Posterior vena cava (tissue), 2 donors: ENCODE data around the gene ARPP21. TPM values are rescaled to one million over a fixed set of nuclear protein-coding genes. Genes with fewer than 3 reads are reported as not detected.
A peak's percentile ranks its signal among the peaks of the same experiment; 100 is the strongest.

Experiments
- DNase-seq: peaks from one replicate; pipeline ENCODE4 v3.0.0-alpha.2; 2020; ENCODE audit warnings: low spot score
- intact Hi-C, 2 donors: fragments of 100-400 bp; cut with DNase I; formaldehyde crosslinking; loops; one replicate each; pipeline versions ENCODE4 v1.14.1 to v1.14.2; 2022 to 2023
- total RNA-seq, 2 donors: library from RNA; stranded (reverse); fragmentation: NEBNext Ultra II Directional; extraction: Animal tissue kit (Norgen Biotek cat#: 25700); gene quantifications; one replicate each; pipeline ENCODE4 v1.2.1, GENCODE V29; 2021
- donor health status: DM: yes; HTN: yes; CAD: no.
- donor health status: DM: yes; HTN: yes; CAD: no.

Gene ARPP21
- total RNA-seq, 2 donors from 2014 or later: not detected

DNA sequence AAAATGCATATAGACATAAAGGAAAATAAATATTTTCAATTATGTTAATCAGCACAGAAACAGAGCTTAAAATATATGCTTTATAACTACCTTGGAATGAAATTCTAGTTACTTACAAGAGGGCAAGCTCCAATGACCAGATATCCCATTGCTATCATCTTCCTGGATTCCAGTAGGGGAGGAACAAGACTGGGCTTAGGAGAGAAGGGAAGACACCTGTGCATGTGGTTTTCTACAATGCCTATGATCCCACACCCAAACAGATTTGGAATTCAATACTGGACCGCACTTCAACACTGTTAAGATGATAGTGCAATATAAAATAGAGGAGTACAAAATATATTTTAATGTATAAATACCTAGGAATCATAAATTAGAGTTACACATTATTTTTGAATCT, 79.6 kb downstream of the ARPP21 start:
- intact Hi-C loops: no loop called here
- no peak for DNase-seq

DNA sequence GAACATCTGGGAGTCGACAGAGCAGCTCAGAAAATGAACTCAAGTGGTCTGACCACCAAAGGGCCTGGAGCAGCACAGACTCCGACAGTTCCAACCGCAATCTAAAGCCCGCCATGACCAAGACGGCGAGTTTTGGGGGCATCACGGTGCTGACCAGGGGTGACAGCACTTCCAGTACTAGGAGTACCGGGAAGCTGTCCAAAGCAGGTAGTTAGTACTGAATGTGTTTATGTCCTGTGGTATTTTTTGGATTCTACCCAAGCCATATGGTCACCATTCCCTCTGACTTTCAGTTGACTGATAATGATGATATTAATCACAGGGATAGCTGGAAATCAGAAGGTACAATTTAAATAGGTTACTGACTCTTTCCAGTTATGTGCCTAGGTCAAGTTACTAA, 82.3 kb downstream of the ARPP21 start:
- intact Hi-C loops: no loop called here
- no peak for DNase-seq

DNA sequence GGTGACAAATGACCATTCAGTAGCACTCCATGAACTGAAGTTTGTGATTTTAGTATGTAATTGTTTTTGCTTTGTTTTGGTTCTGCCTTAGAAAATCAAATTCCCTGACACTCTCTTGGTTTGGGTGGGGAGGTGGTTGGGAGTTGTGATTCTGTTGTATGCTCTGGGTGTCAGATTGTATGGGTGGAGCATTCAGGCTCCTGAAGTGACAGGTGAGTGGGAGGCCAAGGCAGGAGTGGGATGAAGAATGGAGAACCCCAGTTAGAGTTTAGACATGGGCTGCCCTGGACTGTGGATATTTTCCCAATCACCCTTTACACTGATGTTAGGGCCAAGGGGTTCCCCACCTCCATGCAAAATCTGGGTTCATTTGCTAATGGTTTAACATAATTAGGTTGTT, 83.6 kb downstream of the ARPP21 start:
- no peak for DNase-seq
- intact Hi-C loops: no loop called here

DNA sequence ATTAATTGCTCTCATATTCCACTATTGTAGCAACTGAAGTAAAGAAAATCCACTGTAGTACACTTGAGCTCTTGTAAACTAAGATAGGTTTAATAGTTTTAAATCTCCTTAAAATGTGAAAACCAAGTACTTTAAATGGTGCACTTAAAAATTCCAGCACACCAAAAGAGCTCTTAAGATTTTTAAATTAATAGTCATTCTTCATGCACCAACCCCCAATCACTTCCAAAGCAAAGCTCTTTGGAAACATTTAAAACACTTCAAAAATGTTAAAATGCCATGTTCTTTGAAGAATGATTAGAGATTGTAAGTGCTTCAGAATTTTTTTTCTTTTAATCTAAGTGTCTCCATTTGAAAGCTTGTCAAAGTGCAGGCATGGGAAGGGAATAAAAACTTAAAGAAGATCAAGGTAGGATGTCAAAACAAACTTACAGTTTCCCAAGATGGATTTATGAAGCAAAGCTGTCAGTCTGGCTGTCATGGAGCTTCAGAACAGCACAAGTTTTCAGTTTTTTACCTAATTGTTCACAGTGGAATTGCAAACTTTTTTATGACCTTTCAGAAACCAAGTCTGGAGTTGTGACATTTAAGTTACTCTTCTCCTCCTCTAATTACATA, 84.3 kb downstream of the ARPP21 start:
- DNase-seq: no peak
- intact Hi-C loops: no loop called here

DNA sequence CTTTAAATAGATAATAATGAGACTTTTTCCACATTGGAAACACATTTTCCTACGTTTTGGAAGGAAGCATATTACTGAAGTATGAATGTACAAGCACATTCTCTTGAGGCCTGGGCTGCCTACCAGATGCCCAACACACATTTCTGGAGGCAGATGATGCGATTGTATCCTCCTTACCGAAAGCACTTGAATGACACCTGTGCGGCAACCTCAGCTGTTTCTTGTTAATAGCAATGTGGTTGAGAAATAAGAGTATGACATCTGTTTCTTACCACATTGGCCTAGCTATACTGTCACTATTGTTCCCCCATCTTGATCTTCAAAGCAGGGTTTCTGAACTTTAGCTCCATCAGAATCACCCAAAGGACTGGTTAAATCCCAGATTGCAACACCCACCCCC, 84.8 kb downstream of the ARPP21 start:
- DNase-seq: no peak
- intact Hi-C loops: no loop called here

DNA sequence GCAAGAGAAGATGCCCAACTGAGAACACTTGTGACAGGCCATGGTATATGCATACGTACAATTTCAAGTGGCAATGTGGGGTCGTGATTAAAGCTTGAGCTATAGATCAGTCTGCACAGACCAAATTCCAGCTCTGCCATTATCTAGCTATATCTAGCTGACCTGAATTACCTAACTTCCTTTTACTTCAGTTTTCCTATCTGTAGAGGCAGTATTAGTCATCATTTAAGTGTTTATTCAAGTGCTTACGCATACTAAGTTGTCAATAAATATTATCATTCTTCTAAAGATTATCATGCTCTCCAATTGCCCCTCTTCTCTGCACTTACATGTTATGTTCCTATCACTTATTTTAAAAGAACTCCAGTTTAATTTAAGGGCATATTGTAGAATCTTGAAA, 87.9 kb downstream of the ARPP21 start:
- intact Hi-C loops: no loop called here
- DNase-seq: no peak

DNA sequence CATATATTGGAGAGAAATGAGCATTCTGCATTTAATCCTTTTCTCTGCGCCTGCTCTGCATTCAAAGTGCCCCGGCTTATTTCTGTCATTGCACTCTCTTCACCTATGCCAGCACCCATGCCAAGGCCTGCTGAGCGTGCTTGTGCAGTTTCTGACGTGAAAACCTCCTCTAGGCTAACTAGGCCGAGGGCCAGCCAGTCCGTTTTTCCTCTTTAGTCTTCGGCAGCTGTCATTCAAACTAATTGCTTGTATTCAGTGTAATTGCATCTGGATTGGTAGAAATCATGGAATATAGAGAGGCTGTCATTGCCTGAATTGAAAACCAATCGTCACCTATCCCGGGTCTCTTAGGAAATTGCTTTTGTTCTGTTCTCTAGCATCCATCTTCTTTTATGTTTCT, 94.0 kb downstream of the ARPP21 start:
- intact Hi-C loops: no loop called here
- DNase-seq: no peak

DNA sequence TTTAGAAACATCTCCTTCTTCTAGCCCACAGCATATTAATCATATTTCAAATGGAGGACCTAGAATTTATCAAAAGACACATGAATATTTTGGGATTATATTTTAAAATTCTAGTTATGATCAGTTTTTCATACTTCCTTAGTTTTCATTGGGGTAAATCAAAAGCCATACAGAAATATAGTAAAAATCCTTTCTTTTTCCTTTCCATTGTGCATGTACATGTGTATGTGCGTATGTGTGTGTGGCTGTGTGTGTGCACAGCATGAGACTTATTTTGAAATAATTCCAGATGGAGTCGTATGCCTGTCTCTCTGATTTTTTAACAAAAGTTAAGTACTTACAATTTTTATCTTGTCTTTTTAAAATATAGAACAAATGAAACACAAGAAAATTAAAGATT, 94.5 kb downstream of the ARPP21 start:
- intact Hi-C loops: no loop called here
- DNase-seq: no peak

DNA sequence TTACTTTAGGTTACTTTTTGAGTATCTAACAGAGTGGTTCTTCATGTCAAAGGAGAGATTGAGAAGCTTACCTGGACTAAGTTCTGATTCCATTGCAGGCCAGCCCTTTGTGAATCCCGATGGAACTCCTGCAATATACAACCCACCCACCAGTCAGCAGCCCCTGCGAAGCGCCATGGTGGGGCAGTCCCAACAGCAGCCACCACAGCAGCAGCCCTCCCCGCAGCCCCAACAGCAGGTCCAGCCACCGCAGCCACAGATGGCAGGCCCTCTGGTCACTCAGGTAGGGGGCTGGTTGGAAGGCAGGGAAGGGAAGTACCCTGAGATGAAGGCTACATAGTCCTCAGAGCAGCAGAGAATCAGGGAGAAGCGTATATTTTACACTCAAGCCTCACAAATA, 97.8 kb downstream of the ARPP21 start:
- no peak for DNase-seq
- intact Hi-C loops: no loop called here

DNA sequence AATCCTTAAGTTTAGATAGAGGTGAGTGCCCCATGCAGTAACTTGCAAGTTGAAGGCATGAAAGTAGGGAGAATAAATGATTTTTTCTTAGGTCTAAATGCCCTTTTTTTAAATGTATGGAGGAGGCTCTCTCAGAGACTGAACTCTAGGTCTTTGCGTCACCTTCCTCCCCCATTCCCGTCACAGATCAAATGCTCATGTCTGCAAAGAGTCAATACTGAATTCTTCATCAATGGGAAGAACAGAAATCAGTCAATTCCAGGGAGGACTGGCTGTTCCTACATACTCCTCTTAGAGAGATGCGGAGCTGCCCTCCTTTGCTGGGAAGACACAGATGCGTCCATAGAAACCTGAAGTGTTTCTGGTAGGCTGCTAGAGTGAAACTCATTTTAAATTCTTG, 98.2 kb downstream of the ARPP21 start:
- no peak for DNase-seq

DNA sequence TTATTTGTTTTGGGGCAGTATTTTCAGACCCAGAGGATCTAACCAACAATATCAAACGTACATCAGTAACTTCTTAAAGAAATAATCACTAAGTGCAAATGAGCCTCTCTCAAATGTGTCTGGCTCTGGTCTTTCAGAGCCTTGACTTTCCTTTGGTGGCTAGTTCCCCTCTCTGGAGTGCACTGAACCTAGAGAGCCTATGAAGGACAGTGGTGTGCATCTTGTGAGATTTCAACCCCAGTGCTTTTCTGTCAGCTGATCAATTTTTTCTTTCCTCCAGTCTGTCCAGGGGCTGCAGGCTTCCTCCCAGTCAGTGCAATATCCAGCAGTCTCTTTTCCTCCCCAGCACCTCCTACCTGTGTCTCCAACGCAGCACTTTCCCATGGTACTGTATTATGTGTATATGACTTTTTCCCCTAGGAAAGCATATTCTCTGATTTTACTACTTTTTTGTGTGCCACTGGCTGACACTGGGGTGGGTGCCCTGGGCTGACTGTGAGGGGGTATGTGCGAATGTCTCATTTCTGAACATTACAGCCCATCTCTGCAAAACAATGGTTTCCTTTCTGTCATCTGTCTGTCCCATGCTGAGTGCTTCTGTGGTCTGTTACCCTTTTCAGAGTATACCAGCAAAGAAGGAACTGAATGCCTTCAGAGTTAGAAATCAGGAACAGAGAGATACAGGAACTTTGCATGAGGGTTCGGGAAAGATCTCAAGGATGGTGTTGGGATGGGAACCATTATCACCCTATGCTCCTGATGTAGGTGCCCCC, 98.8 kb downstream of the ARPP21 start:
- intact Hi-C loops: no loop called here
- no peak for DNase-seq

More for the DNA sequence above, 98.2 kb downstream of the ARPP21 start:
- intact Hi-C loops: no loop called here

DNA sequence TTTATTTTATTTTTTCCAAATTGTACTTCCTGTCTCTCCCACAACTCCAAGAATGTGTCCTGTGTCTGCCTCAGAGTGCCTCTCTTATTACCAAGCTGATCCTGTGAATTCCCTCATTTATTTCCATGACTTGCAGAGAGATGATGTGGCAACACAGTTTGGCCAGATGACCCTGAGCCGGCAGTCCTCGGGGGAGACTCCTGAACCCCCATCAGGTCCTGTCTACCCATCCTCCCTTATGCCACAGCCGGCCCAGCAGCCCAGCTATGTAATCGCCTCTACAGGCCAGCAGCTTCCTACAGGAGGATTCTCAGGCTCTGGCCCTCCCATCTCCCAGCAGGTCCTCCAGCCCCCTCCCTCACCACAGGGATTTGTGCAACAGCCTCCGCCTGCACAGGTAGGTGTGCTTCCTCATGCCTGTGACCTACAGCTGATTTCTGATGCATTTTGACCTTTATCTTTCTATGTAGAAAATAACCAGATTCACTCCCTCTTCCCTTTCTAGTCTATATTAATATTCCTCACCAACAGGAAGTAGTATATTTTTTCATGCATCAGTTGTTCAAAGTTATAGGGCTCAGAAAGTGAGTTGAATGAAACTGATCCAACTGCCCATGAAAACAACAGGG, 100.0 kb downstream of the ARPP21 start:
- intact Hi-C loops: no loop called here
- DNase-seq: peak; percentile 76

DNA sequence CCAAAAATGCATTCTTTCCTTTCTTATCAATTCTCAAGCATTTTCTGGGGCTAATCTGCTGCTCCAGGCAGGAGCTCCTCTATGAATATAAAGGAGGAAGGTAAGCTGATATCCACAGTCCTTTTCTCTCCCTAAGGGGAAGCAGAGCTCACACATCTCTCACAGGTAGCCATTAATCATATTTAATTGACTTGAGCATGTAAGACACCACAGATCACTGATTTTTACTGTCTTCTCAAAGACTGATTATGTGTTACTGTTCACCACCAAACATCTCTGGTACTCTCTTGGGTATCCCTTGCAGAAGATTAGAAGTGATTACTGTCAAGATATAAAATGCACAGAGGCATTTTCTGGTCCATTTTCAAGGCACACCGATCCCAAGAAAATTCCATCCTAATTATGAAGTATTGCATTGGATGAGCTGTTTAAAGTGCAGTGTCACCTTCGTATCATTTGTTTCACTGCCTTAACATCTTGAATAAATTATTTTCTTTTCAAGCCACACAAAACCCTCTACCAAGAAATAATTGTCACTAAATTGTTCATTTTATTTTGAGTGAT, 100.7 kb downstream of the ARPP21 start:
- no peak for DNase-seq
- intact Hi-C loops: no loop called here

DNA sequence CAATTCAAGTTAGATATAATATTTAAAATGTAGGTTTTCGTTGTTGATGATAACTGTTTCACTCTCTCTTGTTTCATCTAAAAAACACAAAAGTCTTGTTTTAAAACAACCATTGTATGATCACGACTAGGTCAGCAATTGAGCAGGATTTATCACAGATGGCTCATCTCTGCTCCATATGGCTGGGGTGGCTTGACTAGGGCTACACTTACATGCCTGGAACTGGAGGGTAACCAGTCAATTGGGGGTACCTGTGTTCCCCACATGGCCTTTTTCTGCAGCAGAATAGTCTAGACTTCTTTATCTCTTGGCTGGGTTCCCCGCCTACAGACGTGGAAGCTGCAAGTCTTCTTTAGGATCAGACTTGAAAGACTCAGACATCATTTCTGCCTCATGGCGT, 103.9 kb downstream of the ARPP21 start:
- intact Hi-C loops: no loop called here
- DNase-seq: no peak

DNA sequence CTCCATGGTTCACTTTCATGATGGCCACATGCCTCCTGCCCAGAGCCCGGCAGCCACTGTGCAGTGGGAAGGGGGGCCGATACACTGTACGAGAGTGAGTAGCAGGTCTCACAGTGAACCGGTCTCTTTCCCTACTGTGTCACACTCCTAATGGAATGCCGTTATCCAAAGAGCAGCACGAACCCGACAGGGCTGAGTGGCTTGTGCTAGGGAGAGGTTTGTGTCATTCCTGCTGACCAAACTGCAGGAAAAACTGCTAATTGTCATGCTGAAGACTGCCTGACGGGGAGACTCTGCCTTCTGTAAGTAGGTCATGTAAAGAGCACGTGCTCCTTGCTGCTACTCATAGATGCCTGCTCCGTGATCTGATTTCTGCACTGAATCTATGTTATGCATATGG, 105.1 kb downstream of the ARPP21 start:
- intact Hi-C loops: no loop called here
- no peak for DNase-seq

DNA sequence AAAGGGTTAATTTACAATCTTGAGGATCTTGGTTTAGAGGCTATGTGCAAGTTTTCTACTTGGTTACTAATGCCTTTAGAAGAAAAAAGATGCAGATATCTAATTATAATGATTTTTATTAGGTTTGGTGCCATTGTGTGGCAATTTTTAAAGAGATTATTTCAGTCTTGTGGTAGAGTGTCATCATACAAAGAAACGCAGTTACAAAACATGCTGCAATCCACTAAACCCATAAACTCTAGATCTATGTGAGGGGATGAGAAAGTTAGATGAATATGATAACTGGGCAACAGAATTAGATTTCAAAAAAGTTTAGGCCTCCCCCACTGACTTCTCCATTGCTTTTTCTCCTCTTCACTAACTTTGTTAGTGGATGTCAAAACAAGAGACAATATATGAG, 106.0 kb downstream of the ARPP21 start:
- intact Hi-C loops: no loop called here
- no peak for DNase-seq

DNA sequence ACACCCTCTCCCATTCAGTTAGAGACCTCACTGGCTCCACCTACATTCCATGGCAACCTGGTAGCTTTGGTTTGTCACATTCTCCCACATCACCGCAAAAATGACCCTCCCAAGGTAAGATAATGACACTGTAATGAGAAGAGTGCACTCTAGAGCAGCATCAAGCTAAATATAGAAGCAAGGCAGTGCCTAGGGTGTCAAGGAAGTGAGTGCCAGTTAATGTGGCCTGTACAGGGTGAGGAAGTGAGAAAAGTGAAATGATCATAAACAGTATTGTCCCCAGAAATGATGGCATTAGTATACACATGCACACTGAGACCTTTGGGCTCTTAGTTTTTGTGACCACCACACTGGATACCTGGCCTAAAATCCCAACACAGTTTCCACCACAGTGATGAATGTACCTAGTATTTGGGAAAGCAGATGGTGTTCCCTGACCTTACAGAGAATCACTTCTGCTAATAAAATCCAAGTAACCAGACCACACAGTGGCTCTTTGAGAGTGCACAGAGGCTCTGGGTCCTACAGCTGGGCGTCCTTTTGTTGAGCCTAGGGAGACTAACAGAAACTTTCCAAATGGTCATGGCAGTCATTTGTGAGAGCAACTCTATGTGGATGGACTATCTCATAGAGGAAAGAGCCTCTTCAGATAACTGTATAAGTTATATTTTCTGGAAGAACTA, 106.6 kb downstream of the ARPP21 start:
- intact Hi-C loops: no loop called here
- no peak for DNase-seq

DNA sequence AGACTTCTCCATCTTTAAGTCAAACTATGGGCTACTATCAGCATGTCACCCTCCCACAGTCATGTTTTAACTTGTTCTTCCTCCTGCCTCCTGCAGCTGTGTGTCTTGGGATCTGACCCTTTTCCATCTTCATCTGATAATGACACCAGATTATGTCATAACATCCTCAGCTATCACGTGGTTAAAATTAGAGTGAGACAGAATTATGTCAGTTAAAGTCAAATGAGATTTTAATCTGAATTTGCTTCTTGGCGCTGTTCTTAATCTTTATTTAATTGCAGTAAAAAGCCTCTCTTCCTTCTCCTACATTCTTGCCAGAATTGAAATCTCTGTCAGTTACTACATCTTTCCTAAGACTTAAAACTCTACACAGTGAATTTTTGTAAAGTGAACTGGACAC, 107.2 kb downstream of the ARPP21 start:
- DNase-seq: no peak
- intact Hi-C loops: no loop called here

DNA sequence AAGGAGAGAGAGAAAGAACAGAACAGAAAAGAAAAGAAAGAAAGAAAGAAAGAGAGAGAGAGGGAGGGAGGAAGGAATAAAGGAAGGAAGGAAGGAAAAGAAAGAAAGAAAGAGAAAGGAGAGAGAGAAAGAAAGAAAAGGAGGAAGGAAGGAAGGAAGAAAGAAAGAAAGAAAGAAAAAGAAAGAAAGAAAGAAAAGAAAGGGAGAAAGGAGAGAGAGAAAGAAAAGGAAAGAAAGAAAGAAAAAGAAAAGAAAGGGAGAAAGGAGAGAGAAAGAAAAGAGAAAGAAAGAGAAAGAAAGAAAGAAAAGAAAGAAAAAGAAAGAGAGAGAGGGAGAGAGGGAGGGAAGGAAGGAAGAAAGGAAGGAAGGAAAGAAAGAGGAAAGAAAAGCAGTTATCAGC, 108.8 kb downstream of the ARPP21 start:
- intact Hi-C loops: no loop called here
- no peak for DNase-seq

DNA sequence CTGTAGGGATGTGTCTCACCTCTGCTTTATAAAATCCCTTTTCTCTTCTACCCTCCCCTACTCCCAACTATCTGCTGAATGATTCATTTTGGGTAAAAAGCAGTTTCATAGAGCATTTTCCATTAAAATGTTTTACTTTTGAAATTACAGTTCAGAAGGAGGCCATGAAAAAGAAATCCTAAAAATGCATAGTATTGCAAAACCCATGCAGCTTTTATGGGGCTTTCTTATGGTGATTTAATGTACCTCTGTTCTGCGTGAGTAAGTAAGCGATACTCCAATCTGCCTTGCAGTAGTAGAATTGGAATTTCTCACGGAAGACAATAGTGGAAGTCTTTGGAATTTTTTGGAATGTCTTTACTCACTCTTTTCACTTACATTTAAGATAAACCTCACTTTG, 111.9 kb downstream of the ARPP21 start:
- intact Hi-C loops: no loop called here
- no peak for DNase-seq
